ENCODE data around the gene DUSP28.
A peak's percentile ranks its signal among the peaks of the same experiment; 100 is the strongest.

The DUSP28 gene

GRCh38 chr2:240601831-240602160 lies 41.6 kb downstream of the DUSP28 start:
- DNase-seq, result peak; percentile 18

GRCh38 chr2:240602266-240603050 lies 42.3 kb downstream of the DUSP28 start:
- DNase-seq, result peak; percentile 10

- peak; percentile 26 for DNase-seq
These were observed 43.1 kb downstream of the DUSP28 start for GRCh38 chr2:240603081-240603835.

GRCh38 chr2:240603846-240604245 lies 43.7 kb downstream of the DUSP28 start:
- peak; percentile 24 for DNase-seq

- DNase-seq, result peak; percentile 63
These were observed 44.3 kb downstream of the DUSP28 start for GRCh38 chr2:240604291-240604938.

- peak; percentile 33 for DNase-seq
These were observed 45.0 kb downstream of the DUSP28 start for GRCh38 chr2:240604939-240605716.

GRCh38 chr2:240605867-240606743 lies 45.9 kb downstream of the DUSP28 start:
- DNase-seq, result peak; percentile 4

- DNase-seq, result peak; percentile 15
These were observed 51.5 kb downstream of the DUSP28 start for GRCh38 chr2:240611601-240612210.

All from left hindlimb (tissue), 1 donor.